ENCODE measurements around the gene NUP133.
"Not testable (repeated sequence)": the region's sequence is repeated elsewhere in the genome, so short reads cannot be mapped to it uniquely, and the experiment has no call there.

NUP133 gene

GRCh38 chr1:229508823-229509337 lies 739 bp upstream of the NUP133 start:
- peak; percentile 28 to 35 for DNase-seq

GRCh38 chr1:229507502-229507901 lies 639 bp downstream of the NUP133 start:
- DNase-seq = no peak

- DNase-seq = no peak
Observed at GRCh38 chr1:229506633-229507032, 1.5 kb downstream of the NUP133 start.

GRCh38 chr1:229495782-229496181 lies 12.4 kb downstream of the NUP133 start:
- DNase-seq = no peak

GRCh38 chr1:229487181-229487580 lies 21.0 kb downstream of the NUP133 start:
- no peak for DNase-seq

GRCh38 chr1:229485318-229485717 lies 22.8 kb downstream of the NUP133 start:
- no peak for DNase-seq

GRCh38 chr1:229482511-229482910 lies 25.6 kb downstream of the NUP133 start:
- no peak for DNase-seq

- no peak for DNase-seq
Observed at GRCh38 chr1:229480495-229480894, 27.6 kb downstream of the NUP133 start.

- DNase-seq = no peak
Observed at GRCh38 chr1:229479660-229480399, 28.3 kb downstream of the NUP133 start.

GRCh38 chr1:229478852-229479251 lies 29.3 kb downstream of the NUP133 start:
- no peak for DNase-seq

- DNase-seq = not testable (repeated sequence)
Observed at GRCh38 chr1:229475859-229476258, 32.3 kb downstream of the NUP133 start.

- no peak for DNase-seq
Observed at GRCh38 chr1:229474509-229474908, 33.6 kb downstream of the NUP133 start.

GRCh38 chr1:229471175-229471574 lies 37.0 kb downstream of the NUP133 start:
- no peak for DNase-seq

- no peak for DNase-seq
Observed at GRCh38 chr1:229470406-229471043, 37.6 kb downstream of the NUP133 start.

- no peak for DNase-seq
Observed at GRCh38 chr1:229466887-229467286, 41.3 kb downstream of the NUP133 start.

- DNase-seq = no peak
Observed at GRCh38 chr1:229464672-229465071, 43.5 kb downstream of the NUP133 start.

- no peak for DNase-seq
Observed at GRCh38 chr1:229461032-229461668, 47.0 kb downstream of the NUP133 start.

GRCh38 chr1:229459815-229460214 lies 48.3 kb downstream of the NUP133 start:
- no peak for DNase-seq

GRCh38 chr1:229457436-229457835 lies 50.7 kb downstream of the NUP133 start:
- no peak for DNase-seq

- no peak for DNase-seq
Observed at GRCh38 chr1:229456016-229456415, 52.1 kb downstream of the NUP133 start.

- no peak for DNase-seq
Observed at GRCh38 chr1:229454056-229454455, 54.1 kb downstream of the NUP133 start.

GRCh38 chr1:229452956-229453801 lies 55.0 kb downstream of the NUP133 start:
- no peak for DNase-seq

- no peak for DNase-seq
Observed at GRCh38 chr1:229448845-229449244, 59.3 kb downstream of the NUP133 start.

All from activated T-cell treated with anti-CD3 and anti-CD28 coated beads, Interleukin-2, amount 50 U/mL, for 48 hours (primary cell).